Hepatocyte (in vitro differentiated cells): Measurements from ENCODE around the gene KCNRG. TPM values are rescaled to one million over a fixed set of nuclear protein-coding genes. Genes with fewer than 3 reads are reported as not detected.

Experiments used
- DNase-seq: peaks from one replicate; pipeline ENCODE4 v3.0.0-alpha.2; 2016; ENCODE audit warnings: low spot score
- H2AFZ ChIP-seq: fragments of 200-600 bp; sonication (generic); 2 replicates; pipeline ENCODE4 v1.6.0; 2016; ENCODE audit warnings: antibody characterized with exemption, mild to moderate bottlenecking
- H3K27ac ChIP-seq: fragments of 200-600 bp; sonication (generic); 2 replicates; pipeline ENCODE4 v1.5.1; 2016; ENCODE audit warnings: mild to moderate bottlenecking
- H3K27me3 ChIP-seq: fragments of 200-600 bp; sonication (generic); 2 replicates; pipeline ENCODE4 v1.6.1; 2016
- H3K36me3 ChIP-seq: fragments of 200-600 bp; sonication (generic); replicated peaks from 2 replicates; pipeline ENCODE4 v1.5.1; 2016; ENCODE audit warnings: low read depth; ENCODE audit not compliant: insufficient read depth
- H3K4me1 ChIP-seq: fragments of 200-600 bp; sonication (generic); 2 replicates; pipeline ENCODE4 v1.5.1; 2016; ENCODE audit warnings: mild to moderate bottlenecking, moderate library complexity; ENCODE audit not compliant: insufficient read depth
- H3K4me2 ChIP-seq: fragments of 200-600 bp; sonication (generic); 2 replicates; pipeline ENCODE4 v1.6.0; 2016
- H3K4me3 ChIP-seq: fragments of 200-600 bp; sonication (generic); 2 replicates; pipeline ENCODE4 v1.5.1; 2016; ENCODE audit warnings: mild to moderate bottlenecking
- H3K79me2 ChIP-seq: fragments of 200-600 bp; sonication (generic); 2 replicates; pipeline ENCODE4 v1.6.0; 2017; ENCODE audit warnings: mild to moderate bottlenecking
- H3K9me2 ChIP-seq: fragments of 200-600 bp; sonication (generic); replicated peaks from 2 replicates; pipeline ENCODE4 v1.6.0; 2017; ENCODE audit warnings: mild to moderate bottlenecking; ENCODE audit not compliant: insufficient read depth
- H3K9me3 ChIP-seq: fragments of 200-600 bp; sonication (generic); 2 replicates; pipeline ENCODE4 v1.5.1; 2016; ENCODE audit warnings: low read depth, mild to moderate bottlenecking
- H4K20me1 ChIP-seq: fragments of 200-600 bp; sonication (generic); 2 replicates; pipeline ENCODE4 v1.6.0; 2016; ENCODE audit warnings: mild to moderate bottlenecking; ENCODE audit not compliant: insufficient read depth, poor library complexity, severe bottlenecking
- CTCF ChIP-seq: fragments of 200-600 bp; sonication (generic); IDR thresholded peaks from 2 replicates; pipeline ENCODE4 v1.5.1; 2016; ENCODE audit warnings: antibody characterized with exemption, mild to moderate bottlenecking; ENCODE audit not compliant: poor library complexity
- EZH2 ChIP-seq: fragments of 200-600 bp; sonication (generic); IDR thresholded peaks from 2 replicates; pipeline ENCODE4 v1.6.1; 2016; ENCODE audit warnings: antibody characterized with exemption, mild to moderate bottlenecking, borderline replicate concordance
- EZH2phosphoT487 ChIP-seq: fragments of 200-600 bp; sonication (generic); IDR thresholded peaks from one replicate; pipeline ENCODE4 v1.6.1; 2018; ENCODE audit warnings: antibody characterized with exemption, mild to moderate bottlenecking, low read depth, moderate library complexity; ENCODE audit not compliant: unreplicated experiment, severe bottlenecking
- WGBS: methylation state at CpG from one replicate; pipeline ENCODE4 v1.1.6; 2016; ENCODE audit warnings: low lambda C conversion rate; ENCODE audit errors: missing lambda C conversion rate; 5-methylcytosine and 5-hydroxymethylcytosine counted together
- polyA plus RNA-seq: library from polyadenylated mRNA; unstranded; fragments of >200 nt; fragmentation: Nextera tagmentation; extraction: Ambion mirVana; gene quantifications from 2 replicates; pipeline ENCODE4 v1.2.1, GENCODE V29; 2016
- total RNA-seq: library from RNA; depleted of rRNA; stranded (reverse); fragments of >200 nt; gene quantifications from 2 replicates; pipeline ENCODE4 v1.2.3, GENCODE V29; 2014

KCNRG gene
- total and polyA plus RNA-seq, 2 experiments from 2014 or later, result 0.57 to 1.3 TPM

GRCh38 chr13:49975826-49976225 lies 39.4 kb upstream of the KCNRG start:
- no peaks in the 10 kb centered on the region for H3K36me3 ChIP-seq
- H3K27ac ChIP-seq, result no peak overlapping the region
- H3K79me2 ChIP-seq, result no peaks in the 10 kb centered on the region
- H3K9me3 ChIP-seq, result no peaks in the 10 kb centered on the region
- H3K4me3 ChIP-seq, result no peak overlapping the region
- no peaks in the 10 kb centered on the region for H3K27me3 ChIP-seq
- no peak for DNase-seq
- H3K9me2 ChIP-seq, result no peaks in the 10 kb centered on the region
- no peak overlapping the region for H3K4me2 ChIP-seq
- H2AFZ ChIP-seq, result no peak overlapping the region
- TF ChIP-seq EZH2phosphoT487 (no peak), EZH2 (no peak), CTCF (no peak)
- no peaks in the 10 kb centered on the region for H4K20me1 ChIP-seq
- H3K4me1 ChIP-seq, result no peaks in the 10 kb centered on the region
- 90% methylated on average over 1 of the region's 1 CpG for WGBS

GRCh38 chr13:49976314-49977258 lies 38.7 kb upstream of the KCNRG start:
- Histone ChIP-seq H3K4me2 (no peak overlapping the region), H3K27me3 (no peaks in the 10 kb centered on the region), H3K27ac (no peak overlapping the region), H4K20me1 (no peaks in the 10 kb centered on the region), H3K36me3 (no peaks in the 10 kb centered on the region), H3K79me2 (no peaks in the 10 kb centered on the region), H3K4me1 (no peaks in the 10 kb centered on the region), H3K9me2 (no peaks in the 10 kb centered on the region), H3K9me3 (no peaks in the 10 kb centered on the region), H3K4me3 (no peak overlapping the region), H2AFZ (no peak overlapping the region)
- peak; percentile 90 for DNase-seq
- TF ChIP-seq EZH2 (no peak), CTCF (peak; percentile 88)
- 52% methylated on average over 8 of the region's 8 CpGs for WGBS

DNA sequence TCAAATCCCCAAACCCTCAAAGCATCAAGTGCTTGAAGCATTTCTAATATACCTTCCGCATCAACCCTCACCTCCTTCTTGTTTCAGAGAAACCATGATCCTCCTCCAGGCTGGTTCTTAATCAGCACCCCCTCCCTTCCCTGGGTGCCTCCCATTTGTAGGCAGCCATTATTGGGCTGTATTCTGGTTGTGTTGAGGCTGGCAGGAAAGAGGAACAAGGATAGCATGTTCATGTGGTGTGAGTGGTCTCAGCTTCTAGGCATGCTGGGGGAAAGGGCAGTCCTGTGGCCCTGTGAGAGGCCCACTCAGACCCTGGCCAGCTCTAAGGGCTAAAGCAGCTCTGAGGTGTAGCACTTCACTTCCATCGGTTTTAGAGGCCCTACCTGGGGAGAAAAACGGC lies 37.3 kb upstream of the KCNRG start:
- Histone ChIP-seq H3K79me2 (no peaks in the 10 kb centered on the region), H3K4me2 (no peak overlapping the region), H2AFZ (no peak overlapping the region), H3K36me3 (no peaks in the 10 kb centered on the region), H3K4me1 (no peaks in the 10 kb centered on the region), H3K27ac (no peak overlapping the region), H3K9me3 (no peaks in the 10 kb centered on the region), H3K9me2 (no peaks in the 10 kb centered on the region), H3K4me3 (no peak overlapping the region), H4K20me1 (no peaks in the 10 kb centered on the region), H3K27me3 (no peaks in the 10 kb centered on the region)
- no peak for TF ChIP-seq EZH2
- TF ChIP-seq CTCF, result no peak
- no peak for TF ChIP-seq EZH2phosphoT487
- no peak for DNase-seq
- 87% methylated on average over 3 of the region's 3 CpGs for WGBS
